T47D (cell line): ENCODE results near the gene CERS1.

ENCODE experiments used
- DNase-seq, 2 experiments: peaks; one replicate each; pipeline versions ENCODE4 v3.0.0 to v3.0.0-alpha.2; 2011 to 2012; ENCODE audit warnings: low read depth in 1 of 2, low spot score in 1 of 2
- JUND ChIP-seq: IDR thresholded peaks from 2 replicates; pipeline ENCODE4 v1.6.1; 2012; ENCODE audit warnings: low read depth
- in situ Hi-C: cut with HindIII; loops from 2 replicates; pipeline ENCODE4 v1.10.0; 2016; ENCODE audit warnings: low sequenced_read_pairs, low pct_unique_long_range_greater_than_20kb

Gene CERS1

DNA sequence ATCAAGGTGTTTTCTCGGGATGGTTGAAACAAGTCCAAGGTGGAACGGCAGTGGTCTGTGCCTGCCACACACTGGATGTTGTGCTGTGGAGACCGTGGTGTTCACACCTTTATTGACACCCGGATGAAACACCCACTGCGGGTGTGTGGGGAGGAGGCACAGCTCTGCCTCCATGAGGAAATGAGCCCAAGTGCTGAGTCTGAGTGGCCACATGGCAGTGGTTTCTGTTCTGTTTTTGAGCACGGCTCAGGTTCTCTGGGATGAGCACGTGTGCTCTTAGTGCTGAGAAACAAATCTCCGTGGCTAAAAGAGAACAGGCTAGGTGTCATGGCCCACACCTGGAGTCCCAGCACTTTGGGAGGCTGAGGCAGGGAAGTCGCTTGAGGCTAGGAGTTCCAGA, 34.7 kb downstream of the CERS1 start:
- no peak for DNase-seq
- TF ChIP-seq JUND: no peak
- in situ Hi-C loops: no loop called here

DNA sequence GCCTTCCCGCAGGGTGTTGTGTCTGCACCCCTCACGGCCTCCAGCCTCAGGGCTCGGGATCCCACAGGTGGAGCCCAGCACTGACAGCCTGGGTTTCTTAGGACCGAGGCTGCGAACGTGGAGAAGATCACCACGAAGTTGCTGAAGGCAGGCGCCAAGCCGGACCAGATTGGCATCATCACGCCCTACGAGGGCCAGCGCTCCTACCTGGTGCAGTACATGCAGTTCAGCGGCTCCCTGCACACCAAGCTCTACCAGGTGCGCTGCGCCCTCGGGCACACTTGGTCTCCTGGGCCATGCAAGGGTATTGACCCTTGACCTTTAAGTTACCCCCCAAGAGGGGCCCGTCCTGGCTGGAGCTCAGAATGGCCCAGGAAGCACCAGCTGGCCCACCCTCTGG, 35.2 kb downstream of the CERS1 start:
- no peak for DNase-seq
- TF ChIP-seq JUND: no peak
- in situ Hi-C loops: no loop called here

DNA sequence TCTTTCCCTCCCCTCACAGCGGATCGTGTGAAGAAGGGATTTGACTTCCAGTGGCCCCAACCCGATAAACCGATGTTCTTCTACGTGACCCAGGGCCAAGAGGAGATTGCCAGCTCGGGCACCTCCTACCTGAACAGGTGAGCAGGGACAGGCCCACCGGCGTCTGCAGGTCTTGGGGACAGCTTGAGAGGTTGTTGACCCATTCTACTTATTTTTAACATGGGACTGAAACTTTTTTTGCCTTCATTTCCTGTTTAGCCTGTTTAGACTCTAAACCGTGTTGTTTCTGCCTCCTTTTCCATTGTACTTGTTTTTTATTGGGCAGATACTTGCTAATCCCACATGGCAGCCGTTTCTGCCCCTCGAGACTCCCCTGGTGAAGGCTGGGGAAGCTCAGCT, 35.7 kb downstream of the CERS1 start:
- no peak for TF ChIP-seq JUND
- in situ Hi-C loops: no loop called here
- no peak for DNase-seq

DNA sequence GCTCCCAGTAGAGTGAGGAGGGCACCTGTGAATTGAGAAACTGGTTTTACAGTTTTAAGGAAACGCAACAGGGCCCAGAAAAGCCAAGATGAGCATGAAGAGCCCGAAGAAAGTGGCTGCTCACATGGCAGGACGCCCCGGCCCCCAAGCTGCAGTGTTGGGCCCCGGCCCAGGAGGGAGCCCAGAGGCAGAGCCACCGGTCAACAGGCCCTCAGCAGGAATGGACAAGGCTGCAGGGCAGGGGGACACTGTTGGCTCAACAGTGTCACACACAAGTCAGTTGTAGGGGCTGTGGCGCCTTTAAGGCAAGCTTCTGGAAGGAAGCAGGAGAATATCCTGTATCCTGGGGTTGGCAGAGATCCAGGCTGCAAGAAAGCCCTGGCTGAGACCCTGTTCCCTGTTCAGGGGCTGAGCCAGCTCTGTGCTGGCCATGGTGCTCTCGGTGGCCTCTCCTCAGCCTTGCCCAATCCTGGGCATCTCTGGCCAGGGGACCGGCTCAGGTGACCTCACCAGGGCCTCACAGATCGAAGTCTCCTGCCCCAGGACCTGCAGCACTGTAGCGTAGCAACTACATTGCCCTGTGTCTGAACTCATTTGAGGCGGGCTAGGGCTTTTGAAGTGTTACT, 36.2 kb downstream of the CERS1 start:
- no peak for DNase-seq
- in situ Hi-C loops: no loop called here
- TF ChIP-seq JUND: no peak

DNA sequence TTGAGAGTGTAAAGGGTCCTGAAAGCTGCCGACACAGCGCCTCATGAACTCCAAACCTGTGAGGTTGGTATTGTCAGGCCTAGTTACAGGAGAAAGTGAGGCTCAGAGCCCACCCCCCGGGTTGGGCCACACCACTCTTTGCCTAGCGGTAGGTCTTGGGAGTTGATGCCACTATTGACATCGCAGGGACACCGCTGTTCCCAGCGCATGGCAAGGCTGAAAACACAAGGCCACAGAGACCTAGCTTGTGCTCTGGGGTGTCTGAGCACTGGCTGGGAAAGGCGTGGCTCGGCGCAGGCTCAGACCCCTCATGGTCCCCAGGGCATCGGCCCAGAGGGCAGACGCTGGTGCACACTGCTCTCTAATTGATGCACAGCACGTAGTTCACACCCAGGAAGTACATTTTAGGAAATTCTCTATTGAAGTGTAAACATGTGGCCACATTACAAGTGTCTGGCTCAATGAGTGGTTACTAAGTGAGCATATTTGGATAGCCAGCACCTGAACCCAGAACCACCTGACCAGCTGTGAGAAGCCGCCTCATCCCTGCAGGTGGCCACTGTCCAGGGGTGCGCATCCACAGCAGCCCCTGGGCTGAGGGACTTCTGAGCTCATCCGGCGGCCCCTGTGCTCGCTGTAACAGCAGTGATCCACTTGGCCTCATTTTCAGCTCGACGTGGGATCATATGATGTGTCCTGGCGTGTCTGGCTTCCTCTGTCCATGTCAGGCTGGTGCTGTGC, 36.9 kb downstream of the CERS1 start:
- in situ Hi-C loops: no loop called here
- DNase-seq: no peak
- TF ChIP-seq JUND: no peak

DNA sequence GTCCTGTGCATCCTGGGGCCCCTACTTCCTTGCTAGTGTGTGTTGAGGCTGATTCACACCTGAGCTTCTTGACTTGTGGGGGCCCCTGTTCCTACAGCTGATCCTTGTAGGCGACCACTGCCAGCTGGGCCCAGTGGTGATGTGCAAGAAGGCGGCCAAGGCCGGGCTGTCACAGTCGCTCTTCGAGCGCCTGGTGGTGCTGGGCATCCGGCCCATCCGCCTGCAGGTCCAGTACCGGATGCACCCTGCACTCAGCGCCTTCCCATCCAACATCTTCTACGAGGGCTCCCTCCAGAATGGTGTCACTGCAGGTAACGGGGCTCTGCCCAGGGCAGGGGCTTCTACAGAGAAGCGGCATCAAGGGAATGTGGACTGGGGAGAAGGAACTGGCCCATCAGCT, 38.7 kb downstream of the CERS1 start:
- DNase-seq: no peak
- in situ Hi-C loops: no loop called here
- TF ChIP-seq JUND: no peak

DNA sequence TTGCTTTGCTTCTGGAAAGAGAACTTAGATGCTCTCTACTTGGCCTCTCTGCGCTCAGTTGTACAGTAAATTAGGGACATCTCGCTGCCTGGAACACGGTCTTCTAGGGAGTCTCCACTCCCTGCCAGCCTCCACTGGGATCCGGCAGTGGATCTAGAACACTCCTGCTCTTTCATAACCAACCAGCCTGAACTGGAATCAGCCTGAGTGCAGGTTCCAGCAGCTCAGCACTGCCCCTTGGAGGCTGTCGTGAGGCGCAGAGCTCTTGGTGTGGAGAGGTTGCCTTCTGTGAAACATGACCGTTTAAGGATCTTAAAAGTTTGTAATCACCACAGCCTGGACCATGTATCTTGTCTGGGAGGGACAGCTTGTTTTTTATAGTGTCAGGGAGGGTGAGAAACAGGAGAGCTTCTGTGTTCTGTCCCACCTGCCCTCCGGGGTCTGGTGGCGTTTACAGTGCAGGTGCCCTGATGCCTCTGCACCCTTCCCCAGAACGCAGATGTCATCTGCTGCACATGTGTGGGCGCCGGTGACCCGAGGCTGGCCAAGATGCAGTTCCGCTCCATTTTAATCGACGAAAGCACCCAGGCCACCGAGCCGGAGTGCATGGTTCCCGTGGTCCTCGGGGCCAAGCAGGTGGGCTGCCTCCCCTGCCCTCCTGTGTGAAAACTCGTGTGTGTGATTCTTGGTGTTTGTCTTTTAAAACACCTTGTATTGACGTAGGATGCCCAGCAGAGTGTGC, 39.4 kb downstream of the CERS1 start:
- no peak for TF ChIP-seq JUND
- DNase-seq: peak; percentile 48 to 59
- in situ Hi-C loops: no loop called here

DNA sequence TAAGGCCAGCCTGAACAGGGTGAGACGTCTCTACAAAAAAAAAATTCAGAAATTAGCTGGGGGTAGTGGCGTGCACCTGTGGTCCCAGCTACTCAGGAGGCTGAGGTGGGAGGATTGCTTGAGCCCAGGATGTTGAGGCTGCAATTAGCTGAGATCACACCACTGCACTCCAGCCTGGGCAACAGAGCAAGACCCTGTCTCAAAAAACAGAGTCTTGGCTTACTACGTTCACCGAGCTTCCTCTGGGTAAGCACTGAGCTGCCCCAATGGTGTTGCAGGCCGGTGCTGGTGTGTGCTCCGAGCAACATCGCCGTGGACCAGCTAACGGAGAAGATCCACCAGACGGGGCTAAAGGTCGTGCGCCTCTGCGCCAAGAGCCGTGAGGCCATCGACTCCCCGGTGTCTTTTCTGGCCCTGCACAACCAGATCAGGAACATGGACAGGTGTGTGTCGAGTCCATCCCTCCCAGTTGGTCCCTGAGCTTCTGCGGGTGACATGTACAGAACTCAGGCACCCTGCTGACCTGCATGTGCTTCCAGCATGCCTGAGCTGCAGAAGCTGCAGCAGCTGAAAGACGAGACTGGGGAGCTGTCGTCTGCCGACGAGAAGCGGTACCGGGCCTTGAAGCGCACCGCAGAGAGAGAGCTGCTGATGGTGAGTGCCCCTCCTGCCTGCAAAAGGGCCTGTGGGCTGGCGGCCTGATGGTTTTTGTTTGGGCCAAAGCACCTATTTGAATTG, 40.1 kb downstream of the CERS1 start:
- in situ Hi-C loops: no loop called here
- DNase-seq: no peak
- no peak for TF ChIP-seq JUND

DNA sequence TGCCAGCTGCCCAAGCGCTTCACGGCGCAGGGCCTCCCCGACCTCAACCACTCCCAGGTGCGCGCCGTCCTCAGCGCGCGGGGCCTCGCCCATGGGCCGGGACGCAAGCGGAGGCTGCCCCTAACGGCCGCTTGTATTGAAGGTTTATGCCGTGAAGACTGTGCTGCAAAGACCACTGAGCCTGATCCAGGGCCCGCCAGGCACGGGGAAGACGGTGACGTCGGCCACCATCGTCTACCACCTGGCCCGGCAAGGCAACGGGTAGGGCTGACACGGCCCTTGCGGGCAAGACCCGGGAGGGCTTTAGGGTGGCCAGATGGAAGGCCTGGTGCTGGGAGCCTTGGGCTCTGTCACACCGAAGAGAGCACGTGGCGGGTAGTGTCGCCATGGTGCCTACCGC, 41.0 kb downstream of the CERS1 start:
- no peak for DNase-seq
- in situ Hi-C loops: no loop called here
- no peak for TF ChIP-seq JUND

DNA sequence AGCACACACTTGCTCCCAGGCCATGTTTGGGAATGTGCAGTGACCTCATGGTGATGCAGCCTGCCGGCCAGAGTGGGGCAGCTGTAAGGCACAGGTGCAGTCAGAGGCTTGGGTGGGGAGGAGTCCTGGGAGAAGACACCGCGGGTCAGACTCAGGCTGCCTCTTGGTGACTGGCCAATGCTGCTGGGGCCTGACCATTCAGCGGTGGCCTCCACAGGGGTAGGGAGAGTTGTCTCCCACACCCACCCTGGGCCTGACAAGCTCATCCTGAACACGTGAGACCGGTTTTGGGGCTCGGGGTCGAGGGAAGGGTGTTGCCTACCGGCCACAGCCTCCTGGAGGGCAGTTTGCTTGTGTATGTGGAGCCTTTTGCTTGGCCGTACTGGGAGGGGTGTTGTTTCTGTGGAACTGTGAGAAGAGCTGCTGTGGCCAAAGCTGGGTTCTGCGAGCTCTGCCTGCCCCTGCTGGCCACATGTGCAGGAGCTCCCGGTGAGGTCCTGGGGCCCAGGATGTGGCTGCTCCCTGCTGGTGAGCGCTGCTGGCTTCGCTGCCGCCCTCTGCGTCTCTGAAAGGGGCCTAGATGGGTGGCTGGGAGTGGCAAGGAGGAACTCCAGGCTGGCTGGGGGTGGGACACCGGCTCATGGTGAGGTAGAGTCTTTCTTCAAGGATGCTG, 42.1 kb downstream of the CERS1 start:
- in situ Hi-C loops: no loop called here
- DNase-seq: no peak
- no peak for TF ChIP-seq JUND

DNA sequence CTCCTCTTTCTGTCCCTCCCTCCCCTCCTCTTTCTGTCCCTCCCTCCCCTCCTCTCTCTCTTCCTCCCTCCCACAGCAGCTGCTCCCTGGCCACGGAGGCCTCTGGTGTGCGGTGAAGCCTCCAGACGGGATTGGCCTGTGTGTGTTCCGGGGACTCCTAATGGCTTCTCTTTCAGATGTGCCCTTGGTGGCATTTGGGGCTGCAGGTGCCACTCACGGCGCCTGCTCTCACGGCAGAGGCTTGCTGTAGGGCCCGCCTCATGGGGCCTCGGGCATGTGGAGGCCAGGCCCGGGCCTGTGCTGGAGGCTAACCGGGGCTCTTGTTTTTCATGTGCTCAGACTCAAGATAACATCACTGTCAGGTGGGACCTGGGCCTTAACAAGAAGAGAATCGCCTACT, 43.3 kb downstream of the CERS1 start:
- TF ChIP-seq JUND: no peak
- no peak for DNase-seq
- in situ Hi-C loops: no loop called here

DNA sequence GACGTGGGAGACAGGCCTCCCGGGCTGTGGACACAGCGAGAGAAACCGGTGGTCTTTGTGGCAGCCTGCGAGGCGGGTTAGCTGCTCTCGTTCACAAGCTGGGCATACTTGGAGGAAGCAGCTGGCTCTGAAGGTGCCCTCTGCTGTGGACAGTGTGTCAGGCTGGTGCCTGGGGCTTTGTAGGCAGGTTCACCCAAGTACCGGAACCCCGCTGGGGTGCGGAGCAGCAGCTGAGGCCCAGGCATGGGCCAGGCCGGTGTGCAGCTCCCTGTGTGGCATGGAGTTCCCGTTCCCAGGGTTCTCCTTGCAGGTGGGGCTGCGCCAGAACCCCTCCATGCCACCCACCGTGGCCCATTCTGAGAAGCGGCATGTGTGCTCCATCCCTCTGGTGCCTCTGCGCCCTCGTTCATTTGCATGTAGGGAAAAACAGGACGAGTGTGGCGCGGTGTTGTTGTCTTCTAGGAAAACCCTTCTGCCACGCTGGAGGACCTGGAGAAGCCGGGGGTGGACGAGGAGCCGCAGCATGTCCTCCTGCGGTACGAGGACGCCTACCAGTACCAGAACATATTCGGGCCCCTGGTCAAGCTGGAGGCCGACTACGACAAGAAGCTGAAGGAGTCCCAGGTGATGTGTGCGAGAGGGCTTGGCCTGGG, 44.2 kb downstream of the CERS1 start:
- in situ Hi-C loops: no loop called here
- DNase-seq: no peak
- no peak for TF ChIP-seq JUND
